Spleen (tissue), 7 donors: ENCODE data around the gene SNX9.

ENCODE experiments used
- CTCF ChIP-seq, 11 experiments: fragments of 200-600 bp in 7 of 11; fragments of 450-650 bp in 4 of 11; sonication (generic) in 4 of 11; IDR thresholded peaks in 8 of 11; conservative IDR thresholded peaks in 3 of 11; 1 replicate in 7 of 11; 2 replicates in 4 of 11; pipeline versions ENCODE4 v1.4.0 to v1.8.0; 2016 to 2021; ENCODE audit warnings: antibody characterized with exemption in 11 of 11, inconsistent platforms in 4 of 11, mild to moderate bottlenecking in 1 of 11
- POLR2A ChIP-seq, 3 donors: fragments of 450-650 bp; IDR thresholded peaks; one replicate each; pipeline ENCODE4 v1.5.1; 2017; ENCODE audit warnings: antibody characterized with exemption in 3 of 3, mild to moderate bottlenecking in 1 of 3
- POLR2AphosphoS5 ChIP-seq, 3 donors: sonication (generic); formaldehyde crosslinking; IDR thresholded peaks; one replicate each; pipeline ENCODE4 v1.5.1; 2017; ENCODE audit warnings: antibody characterized with exemption in 3 of 3
- donor health status: DM: no; HTN: no; CAD: no; lungs with moderate emphysema.
- donor health status: DM: no; HTN: no; CAD: no.
- donor health status: DM: no; HTN: no; CAD: no.

- TF ChIP-seq CTCF (IDR thresholded peaks at IDR 0.05 in 8 of 11, conservative IDR thresholded peaks at IDR 0.05 in 3 of 11) (no peak), POLR2A (IDR thresholded peaks at IDR 0.05) (no peak), POLR2AphosphoS5 (IDR thresholded peaks at IDR 0.05) (no peak)
These were observed 144.0 kb downstream of the SNX9 start for GRCh38 chr6:157967020-157967419.
